Pancreas (tissue), 10 donors: ENCODE measurements around the gene LANCL1. TPM values are rescaled to one million over a fixed set of nuclear protein-coding genes. Genes with fewer than 3 reads are reported as not detected.

Experiments
- ATAC-seq, 4 donors: fragments of 200-7000 bp; cut with Tn5 transposase; one replicate each; pipeline versions ENCODE4 v1.8.0 to v1.9.1; 2020; ENCODE audit warnings: mild to moderate bottlenecking in 4 of 4, moderate library complexity in 4 of 4
- DNase-seq, 6 donors: peaks; one replicate each; pipeline ENCODE4 v3.0.0-alpha.2; 2020
- FAIRE-seq: peaks from 2 replicates; lab custom pipeline; 2012; peaks lifted over from hg19 to GRCh38; lab: Jason Lieb, UNC
- H3K27ac ChIP-seq, 4 donors: fragments of 200-600 bp; sonication (generic); 1 replicate in 3 of 4; 2 replicates in 1 of 4; pipeline versions ENCODE4 v1.5.0 to v1.8.0; 2020
- H3K27me3 ChIP-seq, 4 donors: fragments of 200-600 bp; one replicate each; pipeline ENCODE4 v1.8.0; 2021
- H3K36me3 ChIP-seq, 3 donors: fragments of 200-600 bp; sonication (generic) in 1 of 3; one replicate each; pipeline versions ENCODE4 v1.5.0 to v1.8.0; 2020 to 2021
- H3K4me1 ChIP-seq, 3 donors: fragments of 200-600 bp; one replicate each; pipeline ENCODE4 v1.8.0; 2021
- H3K4me3 ChIP-seq, 4 donors: fragments of 200-600 bp; sonication (generic) in 2 of 4; one replicate each; pipeline versions ENCODE4 v1.5.0 to v1.8.0; 2020 to 2021
- H3K9me3 ChIP-seq, 4 donors: fragments of 200-600 bp; one replicate each; pipeline ENCODE4 v1.8.0; 2021
- CTCF ChIP-seq, 4 donors: fragments of 200-600 bp; sonication (generic) in 3 of 4; IDR thresholded peaks; one replicate each; pipeline versions ENCODE4 v1.5.0 to v1.8.0; 2021; ENCODE audit warnings: antibody characterized with exemption in 4 of 4
- WGBS, 2 donors: extraction: QIAGEN DNeasy Blood & Tissue Kit; methylation state at CpG; one replicate each; pipeline ENCODE4 v1.1.7; 2013; 5-methylcytosine and 5-hydroxymethylcytosine counted together
- intact Hi-C, 3 donors: fragments of 100-400 bp; cut with DNase I; formaldehyde crosslinking; loops; one replicate each; pipeline versions ENCODE4 v1.11.1 to v1.14.2; 2022
- polyA plus RNA-seq, 2 donors: library from polyadenylated mRNA; stranded (reverse); fragments of 200-250 nt; gene quantifications; one replicate each; pipeline ENCODE4 v1.2.3, GENCODE V29; 2013
- total RNA-seq, 6 donors: library from RNA; stranded (reverse); fragmentation: NEBNext Ultra II Directional in 4 of 6; extraction: Animal tissue kit (Norgen Biotek cat#: 25700) in 4 of 6; gene quantifications; one replicate each; pipeline versions ENCODE4 v1.2.1 to v1.2.4, GENCODE V29; 2021 to 2023
- donor health status: healthy with polysubstance abuse.
- donor health status: DM: no; HTN: no; CAD: no; lungs with moderate emphysema.
- donor health status: DM: no; HTN: no; CAD: no.
- donor health status: control.
- donor health status: control.
- donor health status: Bipolar disorder and iron deficiency.
- donor health status: DM: yes; HTN: yes; CAD: no.
- donor health status: DM: no; HTN: no; CAD: no.
- donor health status: DM: no; HTN: no; CAD: no.
- donor health status: DM: yes; HTN: yes; CAD: no.

Gene LANCL1
- total and polyA plus RNA-seq, 8 donors, result 6.0 to 25.0 (median 18.2) TPM

- no peaks in the 10 kb centered on the region for H3K9me3 ChIP-seq
- H3K4me3 ChIP-seq, result no peak overlapping the region
- TF ChIP-seq CTCF (IDR thresholded peaks at IDR 0.05), result no peak
- H3K27ac ChIP-seq, result no peak overlapping the region
- ATAC-seq (no peak), DNase-seq (no peak), FAIRE-seq (no peak)
- intact Hi-C loops, result no loop called here
- peaks cover 0 to 9% (median 7%) of the 10 kb centered on the region in 3 donors for H3K4me1 ChIP-seq
- H3K27me3 ChIP-seq, result no peaks in the 10 kb centered on the region
- H3K36me3 ChIP-seq, result no peaks in the 10 kb centered on the region
- 93% methylated on average over 3 of the region's 3 CpGs for WGBS, 2 donors
Measured at GRCh38 chr2:210443527-210443926, 33.0 kb downstream of the LANCL1 start.

- intact Hi-C loops, result no loop called here
Measured at GRCh38 chr2:210442878-210443277, 33.7 kb downstream of the LANCL1 start.

GRCh38 chr2:210442457-210442856 is 34.1 kb downstream of the LANCL1 start:
- no peak overlapping the region for H3K27ac ChIP-seq
- TF ChIP-seq CTCF (IDR thresholded peaks at IDR 0.05), result no peak
- no peak for ATAC-seq
- no peak for DNase-seq
- peaks cover 0 to 9% (median 7%) of the 10 kb centered on the region in 3 donors for H3K4me1 ChIP-seq
- H3K9me3 ChIP-seq, result no peaks in the 10 kb centered on the region
- no peaks in the 10 kb centered on the region for H3K27me3 ChIP-seq
- intact Hi-C loops, result no loop called here
- H3K4me3 ChIP-seq, result no peak overlapping the region
- no peaks in the 10 kb centered on the region for H3K36me3 ChIP-seq
- 93 to 97% methylated on average over 2 of the region's 2 CpGs for WGBS, 2 donors
- FAIRE-seq, result no peak

More at GRCh38 chr2:210442878-210443277, 33.7 kb downstream of the LANCL1 start:
- WGBS, 2 donors, result 98 to 100% methylated on average over 1 of the region's 1 CpG
- Histone ChIP-seq H3K27ac (no peak overlapping the region), H3K4me3 (no peak overlapping the region), H3K27me3 (no peaks in the 10 kb centered on the region), H3K9me3 (no peaks in the 10 kb centered on the region), H3K4me1 (peaks cover 0 to 9% (median 7%) of the 10 kb centered on the region in 3 donors), H3K36me3 (no peaks in the 10 kb centered on the region)
- DNase-seq, result no peak
- FAIRE-seq, result no peak
- ATAC-seq, result no peak
- no peak for TF ChIP-seq CTCF (IDR thresholded peaks at IDR 0.05)

GRCh38 chr2:210440206-210440605 is 36.4 kb downstream of the LANCL1 start:
- peaks cover 0 to 16% (median 0%) of the 10 kb centered on the region in 3 donors for H3K36me3 ChIP-seq
- intact Hi-C loops, result no loop called here
- no peak overlapping the region for H3K27ac ChIP-seq
- no peaks in the 10 kb centered on the region for H3K9me3 ChIP-seq
- peak in 2 of 4 donors; percentile 14 to 63 for ATAC-seq
- no peak for TF ChIP-seq CTCF (IDR thresholded peaks at IDR 0.05)
- FAIRE-seq, result no peak
- DNase-seq, result no peak
- no peak overlapping the region for H3K4me3 ChIP-seq
- H3K27me3 ChIP-seq, result no peaks in the 10 kb centered on the region
- WGBS, 2 donors, result 32 to 34% methylated on average over 3 of the region's 3 CpGs
- H3K4me1 ChIP-seq, result peaks cover 0 to 9% (median 7%) of the 10 kb centered on the region in 3 donors

- Histone ChIP-seq H3K36me3 (peaks cover 0 to 35% (median 6%) of the 10 kb centered on the region in 3 donors), H3K4me1 (peaks cover 0 to 8% (median 7%) of the 10 kb centered on the region in 3 donors), H3K9me3 (no peaks in the 10 kb centered on the region), H3K4me3 (no peak overlapping the region), H3K27me3 (no peaks in the 10 kb centered on the region), H3K27ac (no peak overlapping the region)
- intact Hi-C loops, result no loop called here
- FAIRE-seq, result no peak
- WGBS, 2 donors, result 100% methylated on average over 1 of the region's 1 CpG
- TF ChIP-seq CTCF (IDR thresholded peaks at IDR 0.05), result no peak
- ATAC-seq, result no peak
- no peak for DNase-seq
Measured at GRCh38 chr2:210435439-210435838, 41.1 kb downstream of the LANCL1 start.
